Activated CD8-positive, alpha-beta memory T cell treated with anti-CD3 and anti-CD28 coated beads for 1 hour (primary cell): ENCODE results near the gene PSMD6.
A peak's percentile ranks its signal among the peaks of the same experiment; 100 is the strongest.

Source experiments
- DNase-seq, 2 donors: peaks; one replicate each; pipeline ENCODE4 v3.0.0-alpha.2; 2020; ENCODE audit warnings: low read depth in 1 of 2; ENCODE audit errors: extremely low read depth in 1 of 2

Gene PSMD6

GRCh38 chr3:64046996-64047594 lies 23.8 kb upstream of the PSMD6 start:
- no peak for DNase-seq

- no peak for DNase-seq
These were observed 23.3 kb upstream of the PSMD6 start for GRCh38 chr3:64046592-64046991.

- no peak for DNase-seq
These were observed 19.7 kb upstream of the PSMD6 start for GRCh38 chr3:64042952-64043351.

GRCh38 chr3:64039981-64040733 lies 16.9 kb upstream of the PSMD6 start:
- no peak for DNase-seq

GRCh38 chr3:64039332-64039731 lies 16.0 kb upstream of the PSMD6 start:
- no peak for DNase-seq

- no peak for DNase-seq
These were observed 15.0 kb upstream of the PSMD6 start for GRCh38 chr3:64038253-64038767.

- DNase-seq: no peak
These were observed 13.8 kb upstream of the PSMD6 start for GRCh38 chr3:64037084-64037483.

GRCh38 chr3:64033069-64033468 lies 9.8 kb upstream of the PSMD6 start:
- no peak for DNase-seq

GRCh38 chr3:64031540-64032508 lies 8.5 kb upstream of the PSMD6 start:
- no peak for DNase-seq

GRCh38 chr3:64030741-64031140 lies 7.4 kb upstream of the PSMD6 start:
- DNase-seq: peak; percentile 52 to 62

GRCh38 chr3:64029287-64029686 lies 6.0 kb upstream of the PSMD6 start:
- no peak for DNase-seq

- no peak for DNase-seq
These were observed 5.5 kb upstream of the PSMD6 start for GRCh38 chr3:64028754-64029153.

GRCh38 chr3:64027658-64028057 lies 4.4 kb upstream of the PSMD6 start:
- no peak for DNase-seq

- no peak for DNase-seq
These were observed 3.1 kb upstream of the PSMD6 start for GRCh38 chr3:64026346-64026745.

GRCh38 chr3:64023861-64024223 lies 548 bp upstream of the PSMD6 start:
- DNase-seq: no peak

- no peak for DNase-seq
These were observed 675 bp downstream of the PSMD6 start for GRCh38 chr3:64022451-64023186.

- DNase-seq: no peak
These were observed 1.4 kb downstream of the PSMD6 start for GRCh38 chr3:64021922-64022321.

GRCh38 chr3:64019879-64020278 lies 3.4 kb downstream of the PSMD6 start:
- no peak for DNase-seq

GRCh38 chr3:64019271-64019670 lies 4.0 kb downstream of the PSMD6 start:
- no peak for DNase-seq

- no peak for DNase-seq
These were observed 6.2 kb downstream of the PSMD6 start for GRCh38 chr3:64016941-64017620.
